Activated CD4-positive, alpha-beta T cell treated with anti-CD3 and anti-CD28 coated beads for 48 hours (primary cell): ENCODE data around the gene DOCK4.

ENCODE experiments used
- DNase-seq: peaks from one replicate; pipeline ENCODE4 v3.0.0-alpha.2; 2020

Gene DOCK4

DNA sequence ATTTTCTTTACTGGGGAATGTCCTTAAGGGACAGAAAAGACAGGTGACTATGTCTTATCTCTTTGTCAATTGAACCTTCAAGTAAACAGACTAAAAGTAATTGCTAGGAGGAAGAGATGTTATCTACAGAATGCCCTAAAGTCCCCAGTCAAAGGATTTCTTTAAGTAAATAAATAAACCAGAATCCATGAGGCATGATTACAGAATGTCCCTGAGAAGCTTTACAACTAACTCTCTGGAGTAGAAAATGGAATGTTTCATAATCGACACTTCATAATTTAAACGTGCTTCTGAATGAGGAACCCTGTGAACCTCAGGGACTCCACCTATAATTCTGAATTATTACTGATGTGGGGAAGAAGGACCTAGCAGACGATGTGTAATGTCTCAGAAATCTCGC, 456.0 kb downstream of the DOCK4 start:
- no peak for DNase-seq

GRCh38 chr7:111749625-111750024, 456.6 kb downstream of the DOCK4 start:
- no peak for DNase-seq

DNA sequence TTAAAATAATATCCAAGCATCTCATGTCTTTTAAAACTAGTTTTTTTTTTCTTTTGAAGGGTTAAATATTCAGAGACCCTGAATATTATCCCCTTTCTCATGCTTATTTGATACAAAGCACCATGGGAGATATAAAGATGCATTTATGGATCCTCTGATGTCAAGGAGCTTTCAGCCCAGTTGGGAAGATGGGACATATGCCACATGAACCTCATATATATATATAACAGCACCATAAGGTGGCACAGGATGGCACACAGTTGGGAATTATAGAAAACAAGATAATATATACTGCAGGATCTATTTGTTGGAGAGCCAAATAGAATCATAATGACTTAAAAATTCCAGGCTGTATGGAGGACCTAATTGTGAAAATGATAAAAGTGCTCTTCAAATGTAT, 458.5 kb downstream of the DOCK4 start:
- no peak for DNase-seq

DNA sequence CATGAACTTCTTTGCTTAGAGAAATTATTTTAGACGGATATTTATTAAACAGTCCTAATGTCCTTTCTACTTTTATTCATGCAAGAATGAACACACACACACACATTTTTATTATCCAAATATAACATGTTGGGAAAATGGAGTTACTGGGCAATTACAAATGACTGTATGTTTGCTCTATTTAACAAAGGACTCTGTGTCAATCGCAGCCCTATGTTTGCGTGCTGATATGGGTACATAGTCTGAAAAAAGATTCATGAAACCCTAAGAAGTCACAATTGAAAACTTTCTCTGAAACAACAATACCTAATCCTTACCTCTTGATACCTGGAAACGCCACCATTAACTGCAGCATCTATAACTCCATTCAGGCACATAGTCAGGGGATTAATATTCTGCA, 459.2 kb downstream of the DOCK4 start:
- no peak for DNase-seq

DNA sequence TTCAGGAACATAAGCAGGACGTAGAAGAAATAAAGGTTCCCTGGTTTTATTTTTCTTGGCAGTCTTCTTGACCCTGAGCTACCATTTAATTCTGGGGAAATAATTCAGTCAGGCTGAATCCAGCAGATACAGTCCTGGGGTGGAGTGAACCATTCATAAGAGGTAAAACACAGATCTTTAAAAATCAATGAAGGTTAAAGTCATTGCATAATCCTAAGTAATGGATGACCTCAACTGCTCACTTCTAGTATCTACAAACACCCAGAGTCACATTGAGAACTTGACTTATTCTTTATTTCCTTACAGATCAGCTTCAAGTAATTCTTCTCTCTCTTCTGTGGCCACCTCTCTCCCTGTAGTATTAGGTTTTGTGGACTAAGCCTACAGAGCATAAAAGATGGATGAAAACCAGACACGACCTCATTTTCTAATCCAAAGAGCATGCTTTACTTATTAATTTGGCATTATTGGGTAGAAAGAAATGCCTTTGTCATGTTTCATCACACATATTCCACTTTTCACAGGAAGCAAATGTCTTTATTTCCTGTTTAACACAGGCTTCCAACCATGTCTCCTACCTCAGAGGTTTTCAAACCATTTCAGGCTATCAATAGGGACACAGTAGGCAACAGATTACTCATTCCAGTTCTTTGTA, 461.6 kb downstream of the DOCK4 start:
- no peak for DNase-seq

GRCh38 chr7:111743244-111743847, 462.9 kb downstream of the DOCK4 start:
- no peak for DNase-seq

DNA sequence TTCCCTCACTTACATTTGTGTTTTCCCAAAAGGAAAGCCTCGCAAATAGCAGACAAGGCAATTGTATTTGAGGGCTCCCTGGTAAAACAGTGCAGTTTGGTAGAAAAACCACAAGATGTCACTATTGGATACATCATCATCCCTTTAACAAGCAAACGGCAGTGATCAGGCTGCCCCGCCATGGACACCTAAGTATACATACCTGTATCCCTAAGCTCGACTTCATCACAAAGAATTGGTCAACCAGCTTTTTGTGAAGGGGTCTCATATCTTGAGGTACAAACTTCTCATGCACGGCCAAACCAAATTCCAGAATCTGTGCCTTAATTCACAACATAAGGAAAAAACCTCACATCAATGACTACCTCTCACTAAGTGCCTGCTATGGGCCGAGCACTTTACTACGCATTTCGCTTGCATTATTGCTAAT, 464.4 kb downstream of the DOCK4 start:
- DNase-seq, result peak; percentile 49

DNA sequence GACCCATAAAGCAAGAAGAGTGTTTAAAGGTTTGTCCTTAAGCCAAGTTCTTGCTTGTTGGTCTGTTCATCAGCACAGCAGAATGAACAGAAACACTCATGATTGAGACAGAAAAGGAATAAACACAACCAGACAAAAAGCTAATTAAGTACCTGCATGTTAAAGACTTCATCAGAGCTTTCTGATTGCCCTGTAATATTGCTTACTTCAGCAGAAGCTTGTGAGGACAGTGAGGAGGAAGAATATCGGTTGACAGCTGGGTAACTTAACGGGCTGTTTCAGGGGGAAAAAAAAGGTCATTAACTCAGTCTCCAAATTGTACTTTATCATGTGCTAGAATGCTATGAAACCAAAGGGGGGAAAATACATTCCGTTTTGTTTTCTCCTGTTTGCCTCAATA, 465.3 kb downstream of the DOCK4 start:
- no peak for DNase-seq

DNA sequence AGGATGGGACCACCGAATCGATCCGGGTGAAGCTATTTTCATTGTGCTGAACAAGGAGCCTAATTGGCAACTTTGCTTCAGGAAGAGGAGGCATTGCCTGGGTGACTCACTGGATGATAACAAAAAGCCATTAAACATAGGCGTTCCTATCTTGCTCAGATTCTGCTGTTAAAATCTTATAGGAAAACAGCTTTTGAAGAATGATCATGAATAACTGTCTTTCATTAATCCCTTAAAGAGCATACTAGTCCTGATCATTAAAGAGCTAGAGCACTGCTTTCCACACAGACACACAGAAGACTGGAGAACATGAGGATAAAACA, 469.7 kb downstream of the DOCK4 start:
- DNase-seq, result no peak

DNA sequence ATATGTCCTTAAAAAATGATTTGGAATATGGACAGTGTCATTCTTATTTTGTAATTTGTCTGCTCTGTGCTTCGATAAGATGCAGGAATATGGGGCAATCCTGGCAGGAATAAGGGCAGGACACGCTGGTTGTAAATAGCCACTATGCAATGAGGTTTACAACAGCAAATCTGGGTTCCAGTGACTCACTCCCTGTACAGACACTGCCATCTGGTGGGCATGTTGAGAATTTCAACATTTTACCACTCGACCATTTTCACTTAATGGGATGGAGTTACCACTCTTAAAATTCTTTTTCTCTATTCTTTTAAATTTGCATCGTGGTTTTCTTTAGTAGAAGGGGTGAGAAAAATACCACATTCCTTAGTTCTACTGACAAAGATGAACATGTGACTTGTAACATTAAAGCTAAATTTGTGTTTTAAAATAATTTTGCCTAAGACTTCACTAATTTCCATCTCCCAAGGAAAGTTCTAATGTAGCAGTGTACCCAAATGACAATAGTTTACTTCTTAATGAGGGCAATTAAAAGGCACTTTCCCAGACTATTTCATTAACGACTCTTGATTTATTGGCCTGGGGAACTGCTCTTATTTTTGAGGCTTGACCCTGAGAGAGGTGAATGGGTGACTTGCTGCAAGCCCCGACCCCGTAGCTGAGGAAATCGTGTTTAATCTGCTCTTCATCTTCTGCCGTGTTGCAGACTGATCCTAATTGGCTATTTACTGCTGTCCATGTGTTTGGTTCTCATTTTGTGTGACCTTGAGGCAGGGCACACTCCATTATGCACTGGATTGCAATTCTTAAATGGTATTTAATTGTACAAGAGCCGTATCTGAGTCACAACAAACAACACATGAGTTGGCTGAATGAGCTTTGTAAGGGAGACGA, 470.3 kb downstream of the DOCK4 start:
- DNase-seq, result peak; percentile 63

DNA sequence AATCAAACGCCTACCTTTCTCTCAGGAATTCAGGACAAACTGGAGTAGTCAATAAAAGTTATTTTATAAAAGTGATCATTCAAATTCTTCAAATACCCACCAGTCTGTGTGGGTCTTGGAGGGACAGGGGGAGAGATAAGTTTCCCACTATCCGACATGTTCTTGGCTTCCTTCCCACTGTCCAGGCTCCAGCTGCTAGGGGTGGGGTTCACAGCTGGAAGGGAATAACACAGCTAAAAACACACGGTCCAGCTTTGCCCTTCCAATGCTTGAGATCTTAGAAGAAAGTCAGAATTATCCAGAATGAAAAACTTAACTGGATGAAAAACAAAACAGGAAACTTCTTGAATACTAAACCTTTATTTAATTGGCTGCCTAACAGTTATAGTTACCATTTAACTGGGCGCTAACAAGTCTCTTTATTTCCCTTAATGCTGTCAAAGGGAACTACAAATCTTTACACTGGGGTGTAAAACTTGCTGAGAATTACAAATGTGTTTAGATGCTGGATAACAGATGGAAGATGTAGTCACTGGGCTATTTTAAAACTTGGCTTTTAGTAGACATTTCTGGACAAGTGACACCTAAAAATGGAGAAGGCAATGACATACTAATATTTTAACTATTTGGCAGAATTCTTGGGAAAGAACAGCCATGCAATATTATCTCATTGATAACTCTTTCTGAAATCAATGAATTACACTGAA, 471.1 kb downstream of the DOCK4 start:
- no peak for DNase-seq

DNA sequence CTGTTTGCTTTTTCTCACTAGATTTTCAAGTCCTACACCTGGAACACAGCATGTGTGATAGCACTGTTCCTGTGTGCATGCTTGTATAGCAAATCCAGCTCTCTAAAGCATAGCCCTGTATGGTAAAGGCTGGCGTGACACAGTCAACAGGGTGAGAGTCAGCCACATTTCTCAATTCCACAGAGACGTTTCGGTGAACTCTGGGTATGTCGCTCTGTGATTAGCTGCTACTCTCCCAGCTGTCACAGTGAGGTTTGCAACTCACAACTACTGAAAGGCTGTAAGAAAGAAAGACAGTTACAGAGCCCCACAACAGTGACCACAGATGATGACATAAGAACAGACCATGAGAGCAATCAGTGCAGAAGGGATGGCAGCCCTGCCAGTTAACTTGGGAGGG, 473.3 kb downstream of the DOCK4 start:
- DNase-seq, result no peak

DNA sequence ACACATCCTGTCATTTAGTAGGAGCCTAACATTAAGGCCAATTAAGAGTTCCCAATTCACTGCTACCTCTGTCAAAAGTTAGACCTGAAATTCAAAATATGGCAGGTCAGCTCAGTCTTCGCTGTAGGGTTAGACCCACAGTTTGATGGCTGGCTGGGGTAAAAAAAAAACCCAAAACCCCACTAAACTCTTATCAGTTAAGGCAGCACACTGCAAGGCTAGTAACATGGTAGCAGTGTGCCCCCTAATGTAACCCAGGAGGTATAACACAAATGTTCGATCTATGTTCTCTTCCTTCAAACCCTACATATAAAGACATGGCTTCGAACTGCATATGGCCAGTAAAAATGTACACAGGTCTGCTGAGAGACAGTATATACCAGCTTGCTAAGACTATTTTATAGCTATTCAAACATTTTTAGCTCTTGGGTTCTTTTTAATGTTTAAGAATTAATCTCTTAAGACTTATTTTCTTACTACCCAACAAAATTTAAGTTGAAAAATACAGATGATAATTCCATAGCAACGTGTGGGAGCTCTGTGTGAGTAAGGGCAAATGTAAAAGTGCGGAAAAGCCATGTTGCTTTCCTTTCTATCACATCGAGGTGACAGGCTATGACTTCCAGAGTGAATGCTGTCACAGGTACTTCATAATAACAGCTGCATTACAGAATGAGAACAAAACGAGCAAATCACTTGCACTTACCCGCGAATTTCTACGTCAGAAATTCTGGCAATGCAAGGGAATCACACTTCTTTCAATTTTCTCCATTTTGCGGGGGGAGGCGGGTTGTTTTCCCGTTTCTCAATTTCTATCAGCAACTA, 475.5 kb downstream of the DOCK4 start:
- DNase-seq, result no peak

DNA sequence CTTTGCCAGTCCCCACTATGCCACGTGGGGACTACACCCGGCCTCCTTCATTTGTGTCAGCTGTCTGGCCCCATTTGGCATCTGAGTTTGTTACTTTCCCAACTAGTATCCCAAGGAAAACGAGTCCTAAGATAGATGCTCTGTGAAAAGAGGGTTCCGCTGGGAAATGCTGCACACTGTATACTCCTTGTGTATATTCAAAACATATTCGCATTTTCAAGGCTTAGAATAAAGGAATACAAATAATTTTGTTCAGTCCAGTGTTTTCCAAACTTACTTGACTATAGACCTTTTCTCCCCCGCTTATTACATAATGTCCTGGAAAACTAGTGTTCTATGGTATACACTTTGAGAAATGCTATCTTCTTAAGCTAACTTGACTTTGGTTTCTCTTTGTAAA, 476.1 kb downstream of the DOCK4 start:
- no peak for DNase-seq

DNA sequence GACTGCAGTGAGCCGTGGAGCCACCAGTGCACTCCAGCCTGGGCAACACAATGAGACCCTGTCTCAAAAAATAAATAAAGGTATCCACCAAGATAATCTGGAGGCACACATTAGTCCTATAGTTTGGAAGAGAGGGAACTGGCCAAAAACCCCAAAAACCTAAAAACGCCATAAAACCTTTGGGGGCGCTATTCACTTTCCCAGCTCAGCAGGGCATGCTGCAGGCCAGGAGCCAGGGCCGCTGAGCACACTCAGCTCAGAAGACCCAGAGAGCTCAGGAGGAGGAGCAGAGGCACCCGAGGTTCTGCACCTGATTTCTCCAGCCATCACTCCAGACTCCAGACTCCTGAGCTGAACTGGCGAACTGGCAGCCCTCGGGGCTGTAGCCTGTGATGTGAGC, 476.7 kb downstream of the DOCK4 start:
- DNase-seq, result no peak

DNA sequence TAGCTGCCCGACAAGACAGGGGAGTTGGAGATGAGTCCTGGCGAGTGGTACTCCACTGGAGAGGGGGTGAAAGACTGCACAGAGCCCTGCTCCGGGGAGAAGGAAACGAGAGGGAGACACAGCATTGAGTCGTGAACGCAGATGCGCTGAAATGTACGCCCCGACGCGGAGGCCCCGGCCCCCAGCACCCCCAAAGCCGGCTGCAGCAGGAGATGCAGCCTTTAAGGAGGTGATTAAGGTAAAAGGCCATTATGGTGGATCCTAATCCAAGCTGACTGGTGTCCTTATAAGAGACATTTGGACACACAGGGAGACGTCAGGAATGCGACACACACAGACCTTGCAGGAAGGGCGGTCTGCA, 477.6 kb downstream of the DOCK4 start:
- no peak for DNase-seq

- no peak for DNase-seq
Measured at GRCh38 chr7:111727905-111728634, 478.1 kb downstream of the DOCK4 start.

- no peak for DNase-seq
Measured at GRCh38 chr7:111718886-111719285, 487.3 kb downstream of the DOCK4 start.

GRCh38 chr7:111711426-111712065, 494.7 kb downstream of the DOCK4 start:
- no peak for DNase-seq

GRCh38 chr7:111710839-111711380, 495.3 kb downstream of the DOCK4 start:
- no peak for DNase-seq

DNA sequence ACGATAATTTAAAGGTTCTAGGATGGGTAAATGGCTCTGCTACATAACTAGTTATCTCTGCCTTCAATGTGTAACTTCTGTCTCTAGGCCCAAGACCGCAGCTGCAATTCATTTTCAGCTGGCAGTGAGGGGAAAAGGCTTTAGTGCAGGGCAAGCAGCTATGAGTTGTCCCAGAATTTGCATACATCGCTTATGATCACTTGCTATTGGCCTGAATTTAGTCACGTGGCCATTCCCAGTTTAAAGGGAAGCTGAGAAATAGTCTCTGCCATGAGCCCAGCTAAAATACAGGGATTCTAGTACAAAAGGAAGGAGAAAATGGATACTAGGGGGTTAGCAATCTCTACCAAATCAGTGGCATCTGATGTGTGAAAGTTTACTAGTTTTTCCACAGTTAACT, 498.1 kb downstream of the DOCK4 start:
- DNase-seq, result no peak
